HUDEP-2 (cell line): ENCODE data around the gene IRF7.
A peak's percentile ranks its signal among the peaks of the same experiment; 100 is the strongest.
"Not testable (repeated sequence)": the region's sequence is repeated elsewhere in the genome, so short reads cannot be mapped to it uniquely, and the experiment has no call there.

Experiments
- DNase-seq, 76 experiments: peaks; one replicate each; lab custom pipeline; 2025; ENCODE audit not compliant: unreplicated experiment in 76 of 76; lab: John Stamatoyannopoulos, UW

The IRF7 gene

GRCh38 chr11:615504-616319, at the start of gene IRF7:
TSS of gene IRF7 (minus strand) at chr11:615950. CDS start at chr11:615364, 586 bp downstream.
- DNase-seq: peak in 75 of 76 experiments; percentile 41 to 92 (median 81)

- DNase-seq: no peak
These were observed 49.4 kb upstream of the IRF7 start for GRCh38 chr11:665062-665703.

- peak in 54 of 76 experiments; percentile 3 to 66 (median 34) for DNase-seq
These were observed 47.0 kb upstream of the IRF7 start for GRCh38 chr11:662689-663274.

- no peak for DNase-seq
These were observed 45.1 kb upstream of the IRF7 start for GRCh38 chr11:660681-661444.

GRCh38 chr11:660281-660680, 44.5 kb upstream of the IRF7 start:
- DNase-seq: no peak

- DNase-seq: no peak
These were observed 43.9 kb upstream of the IRF7 start for GRCh38 chr11:659532-660085.

GRCh38 chr11:657691-658126, 42.0 kb upstream of the IRF7 start:
- DNase-seq: no peak

GRCh38 chr11:656866-657265, 41.1 kb upstream of the IRF7 start:
- no peak for DNase-seq

- no peak for DNase-seq
These were observed 40.7 kb upstream of the IRF7 start for GRCh38 chr11:656426-656825.

- DNase-seq: no peak
These were observed 39.4 kb upstream of the IRF7 start for GRCh38 chr11:655036-655726.

GRCh38 chr11:654444-654843, 38.7 kb upstream of the IRF7 start:
- not testable (repeated sequence) for DNase-seq

- DNase-seq: no peak
These were observed 38.1 kb upstream of the IRF7 start for GRCh38 chr11:653837-654236.

- DNase-seq: not testable (repeated sequence)
These were observed 37.4 kb upstream of the IRF7 start for GRCh38 chr11:653136-653535.

- no peak for DNase-seq
These were observed 34.7 kb upstream of the IRF7 start for GRCh38 chr11:650482-650881.

GRCh38 chr11:647672-648158, 32.0 kb upstream of the IRF7 start:
- not testable (repeated sequence) for DNase-seq

GRCh38 chr11:646214-646613, 30.5 kb upstream of the IRF7 start:
- no peak for DNase-seq

GRCh38 chr11:645536-645935, 29.8 kb upstream of the IRF7 start:
- DNase-seq: no peak

- DNase-seq: no peak
These were observed 28.3 kb upstream of the IRF7 start for GRCh38 chr11:643849-644738.

- DNase-seq: no peak
These were observed 27.6 kb upstream of the IRF7 start for GRCh38 chr11:643366-643765.
